ENCODE results near the gene TBX4.
"Not testable (repeated sequence)": the region's sequence is repeated elsewhere in the genome, so short reads cannot be mapped to it uniquely, and the experiment has no call there.

The TBX4 gene

DNA sequence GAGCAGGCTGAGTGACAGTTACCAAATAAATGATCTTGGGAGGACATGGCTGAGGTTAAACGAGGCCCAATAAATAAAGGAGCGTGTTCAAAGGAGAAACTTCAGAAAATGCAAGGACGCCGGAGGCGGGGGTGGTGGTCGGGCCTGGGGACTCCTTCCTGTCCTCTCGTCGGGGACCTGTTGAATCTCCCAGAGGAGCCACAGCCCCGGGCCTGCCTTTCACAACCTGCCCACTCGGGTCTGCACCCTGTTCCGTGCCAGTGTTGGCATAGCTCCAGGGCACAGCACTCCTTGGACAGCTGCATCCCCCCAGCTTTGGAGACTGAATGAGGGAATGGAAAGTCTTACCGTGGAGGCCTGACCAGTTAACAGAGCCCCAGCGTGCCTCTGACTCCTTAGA, 8.1 kb upstream of the TBX4 start:
- Histone ChIP-seq H3K4me1 (ENCODE audit: low read depth, poor library complexity, severe bottlenecking) (no peaks in the 10 kb centered on the region), H3K79me2 (ENCODE audit: insufficient read depth, low read depth) (no peaks in the 10 kb centered on the region), H3K4me3 (IDR thresholded peaks at IDR 0.05; ENCODE audit: insufficient read depth, low read depth, low read length) (no peak overlapping the region), H4K20me1 (ENCODE audit: insufficient read depth) (no peaks in the 10 kb centered on the region), H3K4me2 (no peak overlapping the region), H3K9ac (no peak overlapping the region), H3K27ac (no peak overlapping the region), H3K27me3 (ENCODE audit: insufficient read depth, low read depth) (no peaks in the 10 kb centered on the region), H2AFZ (ENCODE audit: low read depth) (no peak overlapping the region), H3K36me3 (ENCODE audit: insufficient read depth) (no peaks in the 10 kb centered on the region)
- TF ChIP-seq, protein P1, sequence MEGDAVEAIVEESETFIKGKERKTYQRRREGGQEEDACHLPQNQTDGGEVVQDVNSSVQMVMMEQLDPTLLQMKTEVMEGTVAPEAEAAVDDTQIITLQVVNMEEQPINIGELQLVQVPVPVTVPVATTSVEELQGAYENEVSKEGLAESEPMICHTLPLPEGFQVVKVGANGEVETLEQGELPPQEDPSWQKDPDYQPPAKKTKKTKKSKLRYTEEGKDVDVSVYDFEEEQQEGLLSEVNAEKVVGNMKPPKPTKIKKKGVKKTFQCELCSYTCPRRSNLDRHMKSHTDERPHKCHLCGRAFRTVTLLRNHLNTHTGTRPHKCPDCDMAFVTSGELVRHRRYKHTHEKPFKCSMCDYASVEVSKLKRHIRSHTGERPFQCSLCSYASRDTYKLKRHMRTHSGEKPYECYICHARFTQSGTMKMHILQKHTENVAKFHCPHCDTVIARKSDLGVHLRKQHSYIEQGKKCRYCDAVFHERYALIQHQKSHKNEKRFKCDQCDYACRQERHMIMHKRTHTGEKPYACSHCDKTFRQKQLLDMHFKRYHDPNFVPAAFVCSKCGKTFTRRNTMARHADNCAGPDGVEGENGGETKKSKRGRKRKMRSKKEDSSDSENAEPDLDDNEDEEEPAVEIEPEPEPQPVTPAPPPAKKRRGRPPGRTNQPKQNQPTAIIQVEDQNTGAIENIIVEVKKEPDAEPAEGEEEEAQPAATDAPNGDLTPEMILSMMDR (conservative IDR thresholded peaks at IDR 0.05; ENCODE audit: low read depth, low read length): no peak

DNA sequence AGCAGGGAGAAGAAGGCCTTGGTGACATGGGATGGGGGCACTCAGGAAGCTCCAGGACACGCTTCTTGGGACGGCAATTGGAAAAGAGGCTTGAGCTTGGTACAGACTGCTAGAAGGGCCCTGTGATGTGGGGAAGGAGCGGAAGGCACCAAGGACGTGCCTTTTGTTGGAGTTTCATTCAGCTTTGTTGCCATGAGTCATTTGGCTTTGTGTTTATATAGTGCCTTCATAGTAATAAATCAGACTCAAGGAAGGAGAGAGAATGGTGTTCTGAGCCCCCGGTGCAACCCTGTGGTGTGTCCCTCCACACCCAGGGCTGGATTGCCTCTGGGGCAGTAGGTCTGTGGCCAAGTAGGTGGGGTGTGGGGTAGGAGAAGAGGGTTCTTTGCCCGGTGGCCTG, 7.4 kb upstream of the TBX4 start:
- H3K27me3 ChIP-seq (ENCODE audit: insufficient read depth, low read depth): no peaks in the 10 kb centered on the region
- H3K4me3 ChIP-seq (IDR thresholded peaks at IDR 0.05; ENCODE audit: insufficient read depth, low read depth, low read length): no peak overlapping the region
- H4K20me1 ChIP-seq (ENCODE audit: insufficient read depth): no peaks in the 10 kb centered on the region
- H3K9ac ChIP-seq: no peak overlapping the region
- H2AFZ ChIP-seq (ENCODE audit: low read depth): no peak overlapping the region
- H3K27ac ChIP-seq: no peak overlapping the region
- H3K79me2 ChIP-seq (ENCODE audit: insufficient read depth, low read depth): no peaks in the 10 kb centered on the region
- TF ChIP-seq, protein P1 (conservative IDR thresholded peaks at IDR 0.05; ENCODE audit: low read depth, low read length): no peak
- no peaks in the 10 kb centered on the region for H3K4me1 ChIP-seq (ENCODE audit: low read depth, poor library complexity, severe bottlenecking)
- H3K4me2 ChIP-seq: no peak overlapping the region
- no peaks in the 10 kb centered on the region for H3K36me3 ChIP-seq (ENCODE audit: insufficient read depth)

DNA sequence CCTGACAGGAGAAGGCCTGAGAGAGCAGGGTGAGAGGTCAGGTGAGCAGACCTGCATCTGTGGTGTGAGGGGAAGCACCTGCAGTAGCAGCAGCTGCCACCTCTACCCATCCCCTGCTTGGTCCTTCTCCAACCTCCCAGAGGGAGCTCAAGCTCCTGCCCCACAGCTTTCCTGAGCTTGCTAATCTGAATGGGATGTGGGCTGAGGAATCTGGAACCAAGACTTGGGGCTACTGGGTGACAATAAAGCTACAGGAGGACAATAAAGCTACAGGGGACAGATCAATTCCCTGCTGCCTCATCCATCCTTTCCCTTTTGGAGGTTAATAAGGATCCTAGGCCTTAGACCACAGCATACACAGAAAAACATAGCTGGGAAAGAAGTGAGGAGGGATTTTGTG, 4.9 kb upstream of the TBX4 start:
- no peaks in the 10 kb centered on the region for H3K27me3 ChIP-seq (ENCODE audit: insufficient read depth, low read depth)
- TF ChIP-seq, protein P1 (conservative IDR thresholded peaks at IDR 0.05; ENCODE audit: low read depth, low read length): no peak
- no peak overlapping the region for H3K9ac ChIP-seq

DNA sequence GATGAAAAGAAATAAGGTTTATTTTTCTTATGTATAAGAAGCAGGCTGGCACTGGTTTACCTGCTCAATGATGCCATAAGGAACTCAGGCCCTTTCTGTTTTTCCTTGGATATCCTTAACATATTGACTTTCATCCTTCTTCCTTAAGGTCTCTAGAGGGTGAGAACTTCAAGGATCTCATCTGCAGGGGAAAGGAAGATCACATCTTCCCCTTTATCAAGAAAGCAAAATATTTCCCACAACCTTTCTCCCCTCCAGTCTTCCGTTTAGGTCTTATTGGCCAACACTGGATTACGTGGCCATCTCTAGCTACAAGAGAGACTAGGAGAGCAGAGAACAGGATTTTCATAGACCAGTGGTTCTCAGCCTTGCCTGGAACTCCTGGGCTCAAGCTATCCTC, 4.2 kb upstream of the TBX4 start:
- H3K4me3 ChIP-seq (IDR thresholded peaks at IDR 0.05; ENCODE audit: insufficient read depth, low read depth, low read length): no peak overlapping the region
- H3K36me3 ChIP-seq (ENCODE audit: insufficient read depth): no peaks in the 10 kb centered on the region
- no peak overlapping the region for H3K9ac ChIP-seq
- no peak overlapping the region for H2AFZ ChIP-seq (ENCODE audit: low read depth)
- H3K27me3 ChIP-seq (ENCODE audit: insufficient read depth, low read depth): no peaks in the 10 kb centered on the region
- TF ChIP-seq, protein P1 (conservative IDR thresholded peaks at IDR 0.05; ENCODE audit: low read depth, low read length): no peak
- H4K20me1 ChIP-seq (ENCODE audit: insufficient read depth): no peaks in the 10 kb centered on the region
- H3K27ac ChIP-seq: no peak overlapping the region
- no peaks in the 10 kb centered on the region for H3K79me2 ChIP-seq (ENCODE audit: insufficient read depth, low read depth)
- H3K4me1 ChIP-seq (ENCODE audit: low read depth, poor library complexity, severe bottlenecking): no peaks in the 10 kb centered on the region
- no peak overlapping the region for H3K4me2 ChIP-seq

More for the DNA sequence above, 4.9 kb upstream of the TBX4 start:
- no peak overlapping the region for H3K4me3 ChIP-seq (IDR thresholded peaks at IDR 0.05; ENCODE audit: insufficient read depth, low read depth, low read length)
- no peak overlapping the region for H3K27ac ChIP-seq
- no peaks in the 10 kb centered on the region for H4K20me1 ChIP-seq (ENCODE audit: insufficient read depth)
- H3K4me2 ChIP-seq: no peak overlapping the region
- no peaks in the 10 kb centered on the region for H3K4me1 ChIP-seq (ENCODE audit: low read depth, poor library complexity, severe bottlenecking)
- H3K79me2 ChIP-seq (ENCODE audit: insufficient read depth, low read depth): no peaks in the 10 kb centered on the region
- no peaks in the 10 kb centered on the region for H3K36me3 ChIP-seq (ENCODE audit: insufficient read depth)
- H2AFZ ChIP-seq (ENCODE audit: low read depth): no peak overlapping the region

DNA sequence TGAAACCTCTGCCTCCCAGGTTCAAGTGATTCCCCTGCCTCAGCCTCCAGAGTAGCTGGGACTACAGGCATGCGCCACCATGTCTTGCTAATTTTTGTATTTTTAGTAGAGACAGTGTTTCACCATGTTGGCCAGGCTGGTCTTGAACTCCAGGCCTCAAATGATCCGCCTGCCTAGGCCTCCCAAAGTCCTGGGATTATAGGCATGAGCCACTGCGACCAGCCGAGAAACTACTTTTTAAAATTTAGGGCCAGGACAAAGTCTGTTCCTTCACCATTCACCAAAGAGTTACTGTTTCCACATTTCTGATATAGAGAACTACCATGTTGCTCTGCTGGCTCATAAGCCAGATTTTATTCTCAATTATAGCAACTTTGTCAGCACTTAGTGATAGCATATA, 3.1 kb upstream of the TBX4 start:
- H3K27me3 ChIP-seq (ENCODE audit: insufficient read depth, low read depth); H4K20me1 ChIP-seq (ENCODE audit: insufficient read depth); H3K4me1 ChIP-seq (ENCODE audit: low read depth, poor library complexity, severe bottlenecking); H3K4me2 ChIP-seq; H3K4me3 ChIP-seq (IDR thresholded peaks at IDR 0.05; ENCODE audit: insufficient read depth, low read depth, low read length); H3K9ac ChIP-seq; H3K79me2 ChIP-seq (ENCODE audit: insufficient read depth, low read depth); H3K36me3 ChIP-seq (ENCODE audit: insufficient read depth); H3K27ac ChIP-seq; H2AFZ ChIP-seq (ENCODE audit: low read depth): not testable (repeated sequence)

All from KMS-11 (cell line).